Measurements from ENCODE around the gene THSD7B. TPM values are rescaled to one million over a fixed set of nuclear protein-coding genes. Genes with fewer than 3 reads are reported as not detected.

THSD7B gene
- total RNA-seq, 4 donors from 2014 or later, result 0.80 to 0.83 TPM; not detected in 2

- no peaks in the 10 kb centered on the region for H3K9me3 ChIP-seq
- H3K4me1 ChIP-seq, result no peaks in the 10 kb centered on the region
- no peak for DNase-seq
- no peak overlapping the region for H3K4me3 ChIP-seq
- no peak overlapping the region for H3K27ac ChIP-seq
- no peaks in the 10 kb centered on the region for H3K36me3 ChIP-seq
- no peak for TF ChIP-seq POLR2A (IDR thresholded peaks at IDR 0.05)
- TF ChIP-seq CTCF (IDR thresholded peaks at IDR 0.05), result no peak
- no peaks in the 10 kb centered on the region for H3K27me3 ChIP-seq
Measured at GRCh38 chr2:137036619-137037018, 271.3 kb downstream of the THSD7B start.

GRCh38 chr2:137039482-137040152, 274.3 kb downstream of the THSD7B start:
- H3K27me3 ChIP-seq, result no peaks in the 10 kb centered on the region
- no peaks in the 10 kb centered on the region for H3K4me1 ChIP-seq
- no peak overlapping the region for H3K27ac ChIP-seq
- TF ChIP-seq CTCF (IDR thresholded peaks at IDR 0.05), result no peak
- no peak for TF ChIP-seq POLR2A (IDR thresholded peaks at IDR 0.05)
- no peaks in the 10 kb centered on the region for H3K9me3 ChIP-seq
- H3K4me3 ChIP-seq, result no peak overlapping the region
- no peak for DNase-seq
- H3K36me3 ChIP-seq, result no peaks in the 10 kb centered on the region

- no peaks in the 10 kb centered on the region for H3K4me1 ChIP-seq
- TF ChIP-seq CTCF (IDR thresholded peaks at IDR 0.05) (no peak), POLR2A (IDR thresholded peaks at IDR 0.05) (no peak)
- H3K4me3 ChIP-seq, result no peak overlapping the region
- no peaks in the 10 kb centered on the region for H3K9me3 ChIP-seq
- no peak overlapping the region for H3K27ac ChIP-seq
- no peaks in the 10 kb centered on the region for H3K36me3 ChIP-seq
- no peaks in the 10 kb centered on the region for H3K27me3 ChIP-seq
- DNase-seq, result no peak
Measured at GRCh38 chr2:137047369-137047768, 282.0 kb downstream of the THSD7B start.

- Histone ChIP-seq H3K4me3 (no peak overlapping the region), H3K27ac (no peak overlapping the region), H3K36me3 (no peaks in the 10 kb centered on the region), H3K4me1 (no peaks in the 10 kb centered on the region), H3K27me3 (no peaks in the 10 kb centered on the region), H3K9me3 (no peaks in the 10 kb centered on the region)
- TF ChIP-seq CTCF (IDR thresholded peaks at IDR 0.05) (no peak), POLR2A (IDR thresholded peaks at IDR 0.05) (no peak)
- DNase-seq, result no peak
Measured at GRCh38 chr2:137048455-137048854, 283.1 kb downstream of the THSD7B start.

GRCh38 chr2:137049518-137049917, 284.2 kb downstream of the THSD7B start:
- no peaks in the 10 kb centered on the region for H3K36me3 ChIP-seq
- no peaks in the 10 kb centered on the region for H3K9me3 ChIP-seq
- H3K4me1 ChIP-seq, result no peaks in the 10 kb centered on the region
- no peak overlapping the region for H3K4me3 ChIP-seq
- TF ChIP-seq POLR2A (IDR thresholded peaks at IDR 0.05) (no peak), CTCF (IDR thresholded peaks at IDR 0.05) (no peak)
- DNase-seq, result no peak
- H3K27me3 ChIP-seq, result no peaks in the 10 kb centered on the region
- H3K27ac ChIP-seq, result no peak overlapping the region

GRCh38 chr2:137050949-137051348, 285.6 kb downstream of the THSD7B start:
- Histone ChIP-seq H3K9me3 (no peaks in the 10 kb centered on the region), H3K27me3 (no peaks in the 10 kb centered on the region), H3K27ac (no peak overlapping the region), H3K36me3 (no peaks in the 10 kb centered on the region), H3K4me3 (no peak overlapping the region), H3K4me1 (no peaks in the 10 kb centered on the region)
- no peak for DNase-seq
- no peak for TF ChIP-seq POLR2A (IDR thresholded peaks at IDR 0.05)
- TF ChIP-seq CTCF (IDR thresholded peaks at IDR 0.05), result no peak

Measured in Peyer's patch (tissue), 4 donors.